Measurements from ENCODE around the gene ALDH1B1. TPM values are rescaled to one million over a fixed set of nuclear protein-coding genes. Genes with fewer than 3 reads are reported as not detected.

ALDH1B1 gene
- total and polyA plus RNA-seq, 10 of the 15 experiments (the other 5 are each of a cell fraction or from before 2014, with no cell fraction given) = 8.6 to 38.5 (median 30.9) TPM

GRCh38 chr9:38413283-38413682 is 20.8 kb downstream of the ALDH1B1 start:
- no peak for FAIRE-seq
- intact Hi-C loops (cut with micrococcal nuclease; ENCODE audit: unreplicated experiment) = loop anchor here (5.0 kb wide), 1 partner anchor 49 kb away; no protein-coding TSS in a partner anchor
- ATAC-seq = peak; percentile 48; the same call in 2 of the 3 replicates

More at GRCh38 chr9:38413283-38413682, 20.8 kb downstream of the ALDH1B1 start:
- no TSS peak for BruUV-seq (replicated peaks)
- no peaks in the 10 kb centered on the region for H4K20me1 ChIP-seq (ENCODE audit: control insufficient read depth, insufficient read depth)
- no peak overlapping the region for H3K27ac ChIP-seq (ENCODE audit: control insufficient read depth, insufficient read depth)
- no peaks in the 10 kb centered on the region for H3K79me2 ChIP-seq (ENCODE audit: control insufficient read depth, insufficient read depth, low read length)
- no peaks in the 10 kb centered on the region for H3K9me3 ChIP-seq (replicated peaks; ENCODE audit: control insufficient read depth, insufficient read depth, low read length)
- RAD21 ChIA-PET (ENCODE audit: unreplicated experiment) = no interaction called here
- no peaks in the 10 kb centered on the region for H3K36me3 ChIP-seq (ENCODE audit: control insufficient read depth in 2 of 2, insufficient read depth in 2 of 2, low read length in 1 of 2)
- CTCF ChIA-PET = no interaction called here
- TF ChIP-seq BHLHE40 (IDR thresholded peaks at IDR 0.05; ENCODE audit: borderline replicate concordance in 1 of 2, low read depth in 2 of 2, low read length in 1 of 2) = 0 out of 4 replicates have a peak, but pooled peaks of 1 of the 2 experiments have one; percentile 7
- TF ChIP-seq, protein P1, sequence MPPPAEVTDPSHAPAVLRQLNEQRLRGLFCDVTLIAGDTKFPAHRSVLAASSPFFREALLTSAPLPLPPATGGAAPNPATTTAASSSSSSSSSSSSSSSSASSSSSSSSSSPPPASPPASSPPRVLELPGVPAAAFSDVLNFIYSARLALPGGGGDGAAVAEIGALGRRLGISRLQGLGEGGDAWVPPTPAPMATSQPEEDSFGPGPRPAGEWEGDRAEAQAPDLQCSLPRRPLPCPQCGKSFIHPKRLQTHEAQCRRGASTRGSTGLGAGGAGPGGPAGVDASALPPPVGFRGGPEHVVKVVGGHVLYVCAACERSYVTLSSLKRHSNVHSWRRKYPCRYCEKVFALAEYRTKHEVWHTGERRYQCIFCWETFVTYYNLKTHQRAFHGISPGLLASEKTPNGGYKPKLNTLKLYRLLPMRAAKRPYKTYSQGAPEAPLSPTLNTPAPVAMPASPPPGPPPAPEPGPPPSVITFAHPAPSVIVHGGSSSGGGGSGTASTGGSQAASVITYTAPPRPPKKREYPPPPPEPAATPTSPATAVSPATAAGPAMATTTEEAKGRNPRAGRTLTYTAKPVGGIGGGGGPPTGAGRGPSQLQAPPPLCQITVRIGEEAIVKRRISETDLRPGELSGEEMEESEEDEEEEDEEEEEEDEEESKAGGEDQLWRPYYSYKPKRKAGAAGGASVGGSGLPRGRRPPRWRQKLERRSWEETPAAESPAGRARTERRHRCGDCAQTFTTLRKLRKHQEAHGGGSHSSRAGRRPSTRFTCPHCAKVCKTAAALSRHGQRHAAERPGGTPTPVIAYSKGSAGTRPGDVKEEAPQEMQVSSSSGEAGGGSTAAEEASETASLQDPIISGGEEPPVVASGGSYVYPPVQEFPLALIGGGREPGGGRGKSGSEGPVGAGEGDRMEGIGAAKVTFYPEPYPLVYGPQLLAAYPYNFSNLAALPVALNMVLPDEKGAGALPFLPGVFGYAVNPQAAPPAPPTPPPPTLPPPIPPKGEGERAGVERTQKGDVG (CRISPR knock-in tag; IDR thresholded peaks at IDR 0.05) = no peak
- TF ChIP-seq, protein P2, sequence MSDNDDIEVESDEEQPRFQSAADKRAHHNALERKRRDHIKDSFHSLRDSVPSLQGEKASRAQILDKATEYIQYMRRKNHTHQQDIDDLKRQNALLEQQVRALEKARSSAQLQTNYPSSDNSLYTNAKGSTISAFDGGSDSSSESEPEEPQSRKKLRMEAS (IDR thresholded peaks at IDR 0.05; ENCODE audit: low read depth, low read length) = no peak
- no peak for TF ChIP-seq ZNF274 (IDR thresholded peaks at IDR 0.05; ENCODE audit: insufficient read depth, insufficient read length)
- 0 out of 3 replicates have a peak, but pooled peaks have one; percentile 50 for TF ChIP-seq POU2F2 (IDR thresholded peaks at IDR 0.05; ENCODE audit: borderline replicate concordance, low read depth, low read length)
- TF ChIP-seq FOXK2 (IDR thresholded peaks at IDR 0.05) = no peak
- DNase-seq (ENCODE audit: low read depth, low spot score) = no peak
- WGBS (ENCODE audit: insufficient coverage, insufficient replicate concordance, low lambda C conversion rate, missing lambda C conversion rate) = 11% methylated on average over 7 of the region's 7 CpGs
- no peak overlapping the region for H3K4me2 ChIP-seq (ENCODE audit: control insufficient read depth, insufficient read depth)
- POLR2A ChIA-PET = no interaction called here
- no peak overlapping the region for H3K9ac ChIP-seq (ENCODE audit: control insufficient read depth, insufficient read depth, low read length)
- H3K4me1 ChIP-seq (ENCODE audit: control insufficient read depth, insufficient read depth, low read length) = peaks cover 3% of the 10 kb centered on the region; the same call in 1 of the 2 replicates
- in situ Hi-C loops (cut with MboI) = no loop called here
- no peaks in the 10 kb centered on the region; a peak in 2 of 4 replicates for H3K27me3 ChIP-seq (replicated peaks in 1 of 2; ENCODE audit: control insufficient read depth in 2 of 2, insufficient read depth in 2 of 2, low read length in 1 of 2)
- no peak overlapping the region for H3K4me3 ChIP-seq
- SMC1A ChIA-PET (ENCODE audit: uncharacterized antibody, unreplicated experiment) = interaction anchor here (1.3 kb wide), 1 partner anchor 41 kb away, joined by 3 read pairs; no protein-coding TSS in a partner anchor
- H2AFZ ChIP-seq (ENCODE audit: control insufficient read depth, low read depth, low read length) = no peak overlapping the region
